Esophagus (tissue), 2 donors: ENCODE data around the gene PDCL2. TPM values are rescaled to one million over a fixed set of nuclear protein-coding genes. Genes with fewer than 3 reads are reported as not detected.

ENCODE experiments used
- H3K27ac ChIP-seq, 2 donors: one replicate each; pipeline ENCODE4 v1.5.1; 2013; ENCODE audit warnings: low read depth in 2 of 2, mild to moderate bottlenecking in 2 of 2, inconsistent platforms in 1 of 2, low read length in 1 of 2, moderate library complexity in 1 of 2
- H3K27me3 ChIP-seq, 2 donors: one replicate each; pipeline ENCODE4 v1.6.1; 2013; ENCODE audit warnings: low read length in 2 of 2, control low read depth in 1 of 2, mild to moderate bottlenecking in 1 of 2; ENCODE audit not compliant: insufficient read depth in 2 of 2, control insufficient read depth in 1 of 2
- H3K36me3 ChIP-seq, 2 donors: one replicate each; pipeline ENCODE4 v1.6.1; 2013; ENCODE audit warnings: low read length in 1 of 2; ENCODE audit not compliant: control insufficient read depth in 2 of 2, insufficient read depth in 2 of 2
- H3K4me1 ChIP-seq, 2 donors: one replicate each; pipeline ENCODE4 v1.6.1; 2013; ENCODE audit warnings: low read length in 1 of 2; ENCODE audit not compliant: control insufficient read depth in 2 of 2, insufficient read depth in 2 of 2
- H3K4me3 ChIP-seq, 2 donors: one replicate each; pipeline ENCODE4 v1.5.1; 2013; ENCODE audit warnings: low read length in 2 of 2, mild to moderate bottlenecking in 2 of 2, low read depth in 1 of 2, moderate library complexity in 1 of 2
- H3K9me3 ChIP-seq, 2 donors: one replicate each; pipeline ENCODE4 v1.6.1; 2013; ENCODE audit warnings: mild to moderate bottlenecking in 2 of 2, low read depth in 1 of 2, low read length in 1 of 2, moderate library complexity in 1 of 2; ENCODE audit not compliant: control insufficient read depth in 2 of 2, insufficient read depth in 1 of 2
- WGBS, 2 donors: extraction: QIAGEN DNeasy Blood & Tissue Kit; methylation state at CpG; one replicate each; pipeline ENCODE4 v1.1.7; 2013; 5-methylcytosine and 5-hydroxymethylcytosine counted together
- polyA plus RNA-seq, 2 donors: library from polyadenylated mRNA; stranded (reverse); fragments of 200-250 nt; gene quantifications; one replicate each; pipeline ENCODE4 v1.2.3, GENCODE V29; 2013
- donor health status: healthy with polysubstance abuse.
- donor health status: Bipolar disorder and iron deficiency.

PDCL2 gene
- polyA plus RNA-seq, 2 donors = 0.39 to 1.2 TPM

DNA sequence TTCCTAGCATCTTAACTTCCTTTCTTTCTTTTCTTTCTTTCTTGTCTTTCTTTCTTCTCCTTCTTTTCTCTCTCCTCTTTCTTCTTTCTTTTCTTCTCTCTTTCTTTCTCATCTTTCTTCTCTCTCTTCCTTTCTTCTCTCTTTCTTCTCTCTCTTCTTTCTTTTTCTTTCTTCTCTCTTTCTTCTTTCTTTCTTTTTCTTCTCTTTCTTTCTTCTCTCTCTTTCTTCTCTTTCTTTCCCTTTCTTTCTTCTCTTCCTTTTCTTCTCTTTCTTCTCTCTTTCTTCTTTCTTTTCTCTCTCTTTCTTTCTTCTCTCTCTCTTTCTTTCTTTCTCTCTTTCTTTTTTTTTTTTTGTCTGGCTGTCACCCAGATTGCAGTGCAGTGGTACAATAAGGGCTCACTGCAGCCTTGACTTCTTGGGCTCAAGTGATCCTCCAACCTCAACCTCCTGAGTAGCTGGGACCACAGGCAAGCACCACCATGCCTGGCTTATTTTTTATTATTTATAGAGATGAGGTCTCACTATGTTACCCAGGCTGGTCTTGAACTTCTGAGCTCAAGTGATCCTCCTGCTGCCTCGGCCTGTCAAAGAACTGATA lies 26.6 kb upstream of the PDCL2 start:
- no peaks in the 10 kb centered on the region for H3K9me3 ChIP-seq
- H3K27me3 ChIP-seq = no peaks in the 10 kb centered on the region
- H3K4me1 ChIP-seq = no peaks in the 10 kb centered on the region
- no peaks in the 10 kb centered on the region for H3K36me3 ChIP-seq
- no peak overlapping the region for H3K4me3 ChIP-seq
- 71 to 74% methylated on average over 1 of the region's 1 CpG for WGBS, 2 donors
- H3K27ac ChIP-seq = peak overlapping the region in 1 of 2 donors; percentile 24

DNA sequence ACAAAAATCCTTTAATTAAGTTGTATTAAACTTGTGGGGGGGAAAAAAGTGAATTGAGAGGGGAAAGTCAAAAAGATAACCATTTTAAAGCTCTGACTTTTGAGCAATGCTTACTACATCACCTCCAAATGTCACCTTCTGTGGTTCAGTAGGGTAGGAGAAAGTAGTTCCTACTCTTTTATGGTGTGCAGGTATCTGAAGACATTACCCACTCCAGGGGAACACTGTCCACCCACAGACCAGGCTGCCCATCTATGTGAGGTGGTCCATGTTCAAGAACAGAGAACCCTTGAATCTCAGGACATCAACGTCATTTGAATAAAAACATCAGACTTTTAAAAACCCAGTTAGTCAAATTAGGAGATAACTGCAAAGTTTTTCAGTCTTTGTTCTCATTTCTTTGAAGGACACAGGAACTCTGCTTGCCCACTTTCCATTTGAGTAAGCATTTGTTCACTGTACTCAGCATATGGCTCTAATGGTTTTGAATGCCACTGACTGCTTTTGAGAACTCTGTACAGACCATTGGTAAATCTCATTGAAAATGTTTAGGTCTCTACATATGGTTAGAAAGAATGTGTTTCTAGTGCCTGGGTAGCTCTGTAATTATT lies 25.6 kb upstream of the PDCL2 start:
- H3K27me3 ChIP-seq = no peaks in the 10 kb centered on the region
- 76 to 84% methylated on average over 1 of the region's 1 CpG for WGBS, 2 donors
- H3K36me3 ChIP-seq = no peaks in the 10 kb centered on the region
- H3K4me3 ChIP-seq = no peak overlapping the region
- H3K4me1 ChIP-seq = no peaks in the 10 kb centered on the region
- no peaks in the 10 kb centered on the region for H3K9me3 ChIP-seq
- H3K27ac ChIP-seq = no peak overlapping the region

- Histone ChIP-seq H3K9me3 (no peaks in the 10 kb centered on the region), H3K27me3 (no peaks in the 10 kb centered on the region), H3K4me1 (peaks cover 0 to 2% of the 10 kb centered on the region in 2 donors), H3K27ac (peak overlapping the region in 1 of 2 donors; percentile 65), H3K4me3 (no peak overlapping the region), H3K36me3 (no peaks in the 10 kb centered on the region)
- WGBS, 2 donors = 78 to 96% methylated on average over 3 of the region's 3 CpGs
These were observed 23.0 kb upstream of the PDCL2 start for GRCh38 chr4:55615008-55615407.

DNA sequence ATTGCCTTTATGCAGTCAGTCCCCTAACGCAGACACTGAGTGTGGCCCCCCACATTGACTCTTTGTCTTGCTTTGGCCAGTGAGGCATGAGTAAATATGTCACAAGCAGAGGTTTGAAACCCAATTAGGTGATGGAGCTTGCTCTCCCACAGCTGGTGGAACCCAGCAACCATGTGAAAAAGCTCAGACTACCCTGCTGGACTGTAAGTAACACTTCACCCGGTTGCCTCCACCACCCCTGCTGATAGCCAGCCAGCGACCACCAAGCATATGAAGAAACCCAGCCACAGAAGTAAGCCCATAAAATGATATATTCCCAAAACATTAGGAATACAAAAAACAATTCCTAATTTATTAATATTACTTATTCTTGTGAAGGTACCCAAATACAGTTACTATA lies 21.6 kb upstream of the PDCL2 start:
- H3K9me3 ChIP-seq = no peaks in the 10 kb centered on the region
- WGBS, 2 donors = 73 to 84% methylated on average over 3 of the region's 3 CpGs
- H3K4me3 ChIP-seq = no peak overlapping the region
- no peaks in the 10 kb centered on the region for H3K27me3 ChIP-seq
- H3K27ac ChIP-seq = no peak overlapping the region
- H3K36me3 ChIP-seq = no peaks in the 10 kb centered on the region
- peaks cover 0 to 2% of the 10 kb centered on the region in 2 donors for H3K4me1 ChIP-seq

GRCh38 chr4:55612341-55612740 lies 20.3 kb upstream of the PDCL2 start:
- Histone ChIP-seq H3K9me3 (no peaks in the 10 kb centered on the region), H3K4me3 (no peak overlapping the region), H3K27ac (peak overlapping the region; percentile 84 to 93), H3K36me3 (no peaks in the 10 kb centered on the region), H3K4me1 (peaks cover 0 to 2% of the 10 kb centered on the region in 2 donors), H3K27me3 (no peaks in the 10 kb centered on the region)
- 79 to 80% methylated on average over 3 of the region's 3 CpGs for WGBS, 2 donors

DNA sequence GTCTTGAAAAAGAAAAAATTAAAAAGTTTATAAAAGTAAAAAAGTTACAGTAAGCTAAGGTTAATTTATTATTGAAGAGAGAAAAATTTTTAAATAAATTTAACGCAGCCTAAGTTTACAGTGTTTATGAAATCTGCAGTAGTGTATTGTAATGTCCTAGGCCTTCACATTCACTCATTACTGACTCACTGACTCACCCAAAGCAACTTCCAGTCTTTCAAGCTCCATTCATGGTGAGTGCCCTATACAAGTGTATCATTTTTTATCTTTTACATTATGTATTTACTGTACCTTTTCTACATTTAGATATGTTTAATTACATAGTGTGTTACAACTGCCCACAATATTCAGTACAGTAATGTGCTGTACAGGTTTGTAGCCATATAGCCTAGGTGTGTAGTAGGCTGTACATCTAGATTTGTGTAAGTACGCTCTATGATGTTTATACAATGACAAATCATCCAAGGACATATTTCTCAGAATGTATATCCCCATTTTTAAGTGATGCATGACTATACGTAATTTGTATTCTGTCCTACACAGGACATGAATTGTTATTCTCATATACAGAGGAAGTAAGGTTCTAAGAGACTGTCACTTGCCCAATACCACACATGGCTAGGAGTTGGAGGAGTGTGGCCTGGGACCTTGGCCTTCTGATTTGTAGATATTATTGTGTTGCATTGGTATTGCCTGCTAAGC lies 19.5 kb upstream of the PDCL2 start:
- Histone ChIP-seq H3K27me3 (no peaks in the 10 kb centered on the region), H3K9me3 (no peaks in the 10 kb centered on the region), H3K27ac (peak overlapping the region; percentile 84 to 93), H3K36me3 (no peaks in the 10 kb centered on the region), H3K4me3 (no peak overlapping the region), H3K4me1 (peaks cover 0 to 2% of the 10 kb centered on the region in 2 donors)
- WGBS, 2 donors = 70 to 72% methylated on average over 3 of the region's 3 CpGs

GRCh38 chr4:55610381-55610780 lies 18.3 kb upstream of the PDCL2 start:
- H3K9me3 ChIP-seq = no peaks in the 10 kb centered on the region
- no peak overlapping the region for H3K4me3 ChIP-seq
- WGBS, 2 donors = 79 to 89% methylated on average over 2 of the region's 2 CpGs
- H3K4me1 ChIP-seq = peaks cover 0 to 2% of the 10 kb centered on the region in 2 donors
- H3K36me3 ChIP-seq = no peaks in the 10 kb centered on the region
- peak overlapping the region; percentile 83 to 85 for H3K27ac ChIP-seq
- H3K27me3 ChIP-seq = no peaks in the 10 kb centered on the region

DNA sequence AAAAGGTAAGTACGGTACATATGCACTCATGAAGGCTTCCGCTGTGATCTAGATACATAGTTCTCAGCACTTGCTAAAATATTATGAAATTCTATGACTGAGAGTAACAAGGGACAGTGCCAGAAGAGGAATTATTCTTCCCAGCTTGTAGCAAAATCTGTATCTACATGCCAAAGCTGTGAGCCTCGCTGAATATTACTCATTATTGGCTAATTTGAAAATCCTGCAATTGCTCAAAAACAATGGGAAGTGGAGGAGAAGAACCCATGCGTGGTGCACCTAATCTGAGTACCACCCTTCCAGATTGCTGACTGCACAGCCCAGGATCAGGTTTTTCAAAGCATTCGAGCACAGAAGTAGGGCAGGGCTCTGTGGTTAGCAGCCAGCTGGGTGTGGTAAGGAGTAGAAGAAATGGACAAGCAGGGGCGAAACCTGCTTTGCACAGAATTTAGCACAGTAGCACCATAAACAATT lies 17.4 kb upstream of the PDCL2 start:
- H3K36me3 ChIP-seq = no peaks in the 10 kb centered on the region
- H3K27ac ChIP-seq = peak overlapping the region in 1 of 2 donors; percentile 84
- no peaks in the 10 kb centered on the region for H3K9me3 ChIP-seq
- no peak overlapping the region for H3K4me3 ChIP-seq
- no peaks in the 10 kb centered on the region for H3K27me3 ChIP-seq
- WGBS, 2 donors = 36 to 50% methylated on average over 6 of the region's 6 CpGs
- H3K4me1 ChIP-seq = peaks cover 0 to 2% of the 10 kb centered on the region in 2 donors

DNA sequence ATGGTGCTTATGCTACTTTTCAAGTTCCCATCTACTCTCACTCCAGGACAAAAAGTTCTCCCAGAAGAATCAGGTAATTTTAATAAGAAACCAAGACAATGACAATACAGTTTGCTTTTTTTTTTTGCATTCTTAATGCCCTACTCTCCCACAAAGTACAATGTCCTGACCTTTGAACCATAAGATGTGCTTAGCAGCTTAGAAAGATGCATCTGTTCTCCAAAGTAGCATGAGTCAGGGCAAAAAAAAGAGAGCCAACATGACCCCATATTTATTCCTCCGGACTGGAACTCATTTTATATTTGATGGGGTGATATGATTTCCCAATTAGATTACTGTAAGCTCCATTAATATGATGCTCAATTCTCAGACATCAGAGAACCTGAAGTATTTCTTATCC lies 16.5 kb upstream of the PDCL2 start:
- Histone ChIP-seq H3K36me3 (no peaks in the 10 kb centered on the region), H3K4me3 (no peak overlapping the region), H3K9me3 (no peaks in the 10 kb centered on the region), H3K27ac (peak overlapping the region in 1 of 2 donors; percentile 84), H3K4me1 (peaks cover 0 to 2% of the 10 kb centered on the region in 2 donors), H3K27me3 (no peaks in the 10 kb centered on the region)
- WGBS, 2 donors = 52 to 64% methylated on average over 1 of the region's 1 CpG
